HG02885 (cell line): Measurements from ENCODE around the gene UGT1A1.
"Not testable (repeated sequence)": the region's sequence is repeated elsewhere in the genome, so short reads cannot be mapped to it uniquely, and the experiment has no call there.

Experiments
- ATAC-seq: cut with Tn5 transposase; IDR thresholded peaks from one replicate; pipeline ENCODE4 v1.9.1; 2021; ENCODE audit warnings: mild to moderate bottlenecking; ENCODE audit not compliant: unreplicated experiment, poor library complexity

UGT1A1 gene

GRCh38 chr2:233760043-233760442 is at the start of gene UGT1A1:
UGT1A1 (plus strand) TSS chr2:233760270; CDS start chr2:233760288, 18 bp downstream.
- no peak for ATAC-seq

GRCh38 chr2:233711312-233712008 is 48.6 kb upstream of the UGT1A1 start:
- no peak for ATAC-seq

GRCh38 chr2:233712611-233713261 is 47.3 kb upstream of the UGT1A1 start, which contains the start of gene UGT1A5:
UGT1A5 (plus strand) TSS chr2:233712907; CDS start chr2:233712992, 85 bp downstream.
- no peak for ATAC-seq

- no peak for ATAC-seq
Observed at GRCh38 chr2:233713262-233713615, 46.8 kb upstream of the UGT1A1 start.

GRCh38 chr2:233714121-233714520 is 45.9 kb upstream of the UGT1A1 start:
- no peak for ATAC-seq

- ATAC-seq: no peak
Observed at GRCh38 chr2:233718552-233718951, 41.5 kb upstream of the UGT1A1 start, which contains the start of gene UGT1A4. UGT1A4 (plus strand) TSS chr2:233718736; CDS start chr2:233718821, 85 bp downstream.

GRCh38 chr2:233728723-233729301 is 31.3 kb upstream of the UGT1A1 start, which contains the start of gene UGT1A3:
UGT1A3 (plus strand) TSS chr2:233729042; CDS start chr2:233729127, 85 bp downstream.
- no peak for ATAC-seq

- ATAC-seq: not testable (repeated sequence)
Observed at GRCh38 chr2:233736868-233737653, 23.0 kb upstream of the UGT1A1 start.

- ATAC-seq: no peak
Observed at GRCh38 chr2:233740870-233741269, 19.2 kb upstream of the UGT1A1 start.

- ATAC-seq: no peak
Observed at GRCh38 chr2:233743464-233744259, 16.4 kb upstream of the UGT1A1 start.

GRCh38 chr2:233745073-233745755 is 14.9 kb upstream of the UGT1A1 start:
- ATAC-seq: no peak

GRCh38 chr2:233745838-233746237 is 14.2 kb upstream of the UGT1A1 start:
- ATAC-seq: not testable (repeated sequence)

- ATAC-seq: no peak
Observed at GRCh38 chr2:233746475-233747282, 13.4 kb upstream of the UGT1A1 start.

- no peak for ATAC-seq
Observed at GRCh38 chr2:233747283-233747544, 12.9 kb upstream of the UGT1A1 start.

GRCh38 chr2:233750689-233751088 is 9.4 kb upstream of the UGT1A1 start:
- ATAC-seq: not testable (repeated sequence)

- not testable (repeated sequence) for ATAC-seq
Observed at GRCh38 chr2:233751212-233752009, 8.7 kb upstream of the UGT1A1 start.

- ATAC-seq: no peak
Observed at GRCh38 chr2:233754872-233755611, 5.0 kb upstream of the UGT1A1 start.
